Choroid plexus epithelial cell (primary cell): ENCODE measurements around the gene LTA4H.

Experiments used
- DNase-seq: peaks from one replicate; pipeline ENCODE4 v3.0.0-alpha.2; 2010; ENCODE audit warnings: low read depth
- H3K4me3 ChIP-seq: 2 replicates; pipeline ENCODE4 v1.5.1; 2011; ENCODE audit warnings: low read depth, mild to moderate bottlenecking, control low read depth, low read length, moderate library complexity
- CTCF ChIP-seq: conservative IDR thresholded peaks from 2 replicates; pipeline ENCODE4 v1.5.1; 2011; ENCODE audit warnings: low read depth, mild to moderate bottlenecking, control low read depth, inconsistent platforms, low read length, moderate library complexity

Gene LTA4H

GRCh38 chr12:95997276-95997675, 38.1 kb downstream of the LTA4H start:
- no peak for DNase-seq
- TF ChIP-seq CTCF: no peak
- H3K4me3 ChIP-seq: no peak overlapping the region

- no peak for TF ChIP-seq CTCF
- no peak within 1 kb of the TSS for H3K4me3 ChIP-seq
- DNase-seq: no peak
These were observed 39.2 kb downstream of the LTA4H start, which contains the start of gene HAL for GRCh38 chr12:95996034-95996658. HAL (minus strand) TSS chr12:95996344; CDS start chr12:95995910, 434 bp downstream.

- DNase-seq: no peak
- TF ChIP-seq CTCF: no peak
- H3K4me3 ChIP-seq: no peak overlapping the region
These were observed 40.0 kb downstream of the LTA4H start for GRCh38 chr12:95995238-95996031.

GRCh38 chr12:95994476-95994875, 40.9 kb downstream of the LTA4H start:
- no peak for TF ChIP-seq CTCF
- no peak for DNase-seq
- H3K4me3 ChIP-seq: no peak overlapping the region

GRCh38 chr12:95993907-95994306, 41.5 kb downstream of the LTA4H start:
- no peak for DNase-seq
- H3K4me3 ChIP-seq: no peak overlapping the region
- no peak for TF ChIP-seq CTCF

GRCh38 chr12:95990136-95990535, 45.3 kb downstream of the LTA4H start:
- TF ChIP-seq CTCF: no peak
- no peak for DNase-seq
- H3K4me3 ChIP-seq: no peak overlapping the region

GRCh38 chr12:95989504-95990123, 45.8 kb downstream of the LTA4H start:
- H3K4me3 ChIP-seq: no peak overlapping the region
- TF ChIP-seq CTCF: no peak
- no peak for DNase-seq
